GM21526 (cell line): ENCODE results near the gene LIPA.
"Not testable (repeated sequence)": the region's sequence is repeated elsewhere in the genome, so short reads cannot be mapped to it uniquely, and the experiment has no call there.

Experiments
- ATAC-seq: cut with Tn5 transposase; IDR thresholded peaks from one replicate; pipeline ENCODE4 v1.9.1; 2021; ENCODE audit warnings: moderate library complexity; ENCODE audit not compliant: unreplicated experiment, low FRiP score

The LIPA gene

DNA sequence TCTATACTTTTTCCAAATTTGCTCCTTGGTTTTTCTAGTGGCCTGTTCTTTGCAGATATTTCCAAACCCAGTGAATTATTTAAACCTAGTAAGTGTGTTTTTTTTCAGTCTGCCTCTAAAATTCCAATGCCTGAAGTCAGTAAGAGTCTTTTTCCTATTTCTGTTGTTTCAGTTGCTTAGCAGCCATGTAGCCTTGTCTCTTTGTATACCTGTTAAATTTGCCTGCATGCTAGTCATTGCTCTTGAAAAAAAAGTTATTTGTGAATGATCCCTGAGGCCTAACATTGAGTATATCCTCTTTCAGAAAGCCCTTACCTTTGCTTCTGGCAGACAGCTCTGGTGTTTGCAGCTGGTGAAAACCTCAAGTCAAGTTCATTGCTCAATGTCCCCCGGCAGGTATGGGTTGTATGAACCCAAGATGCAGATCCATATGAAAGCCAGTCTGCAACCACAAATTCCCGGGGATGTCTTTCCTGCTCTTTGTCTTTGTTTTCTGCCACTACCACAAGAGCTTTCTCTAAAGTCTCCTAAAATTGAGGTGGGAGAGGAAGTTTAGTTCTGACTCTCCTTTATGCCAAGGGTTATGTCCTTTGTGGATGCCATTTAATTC, 80.2 kb downstream of the LIPA start:
- no peak for ATAC-seq

DNA sequence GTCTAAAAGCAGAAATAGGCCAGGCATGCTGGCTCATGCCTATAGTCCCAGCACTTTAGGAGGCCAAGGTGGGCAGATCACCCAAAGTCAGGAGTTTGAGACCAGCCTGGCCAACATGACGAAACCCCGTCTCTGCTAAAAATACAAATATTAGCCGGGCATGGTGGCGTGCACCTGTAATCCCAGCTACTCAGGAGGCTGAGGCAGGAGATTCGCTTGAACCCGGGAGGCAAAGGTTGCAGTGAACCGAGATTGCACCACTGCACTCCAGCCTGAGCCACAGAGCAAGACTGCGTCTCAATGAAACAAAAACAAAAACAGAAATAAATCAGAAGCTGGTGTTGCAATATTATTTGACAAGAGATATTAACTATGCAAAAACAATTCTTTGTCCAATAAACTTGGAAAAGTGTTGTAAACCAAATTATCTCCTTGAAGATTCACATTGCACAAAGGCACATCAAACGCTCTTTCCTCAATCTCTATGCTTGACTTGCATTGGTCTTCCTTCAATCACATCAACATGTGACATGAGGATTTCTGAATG, 83.1 kb downstream of the LIPA start:
- not testable (repeated sequence) for ATAC-seq

DNA sequence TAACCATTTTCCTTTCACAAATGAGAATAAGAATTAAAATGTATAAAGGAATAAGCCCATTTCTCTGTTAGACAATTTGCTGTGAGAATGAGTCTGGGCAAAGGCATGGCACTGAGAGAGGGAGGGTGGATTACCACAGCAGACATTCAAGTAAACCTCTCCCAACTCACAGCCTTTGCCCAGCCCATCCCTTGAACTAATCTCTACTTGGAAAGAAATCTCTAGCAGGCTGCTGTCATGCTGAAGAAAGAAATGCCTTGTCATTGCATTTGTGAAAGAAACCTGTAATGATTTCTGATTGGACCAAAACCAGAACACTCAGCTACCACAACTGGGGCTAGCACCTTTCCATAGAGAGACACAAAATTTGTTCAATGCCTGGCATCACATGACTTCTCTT, 83.7 kb downstream of the LIPA start:
- no peak for ATAC-seq

DNA sequence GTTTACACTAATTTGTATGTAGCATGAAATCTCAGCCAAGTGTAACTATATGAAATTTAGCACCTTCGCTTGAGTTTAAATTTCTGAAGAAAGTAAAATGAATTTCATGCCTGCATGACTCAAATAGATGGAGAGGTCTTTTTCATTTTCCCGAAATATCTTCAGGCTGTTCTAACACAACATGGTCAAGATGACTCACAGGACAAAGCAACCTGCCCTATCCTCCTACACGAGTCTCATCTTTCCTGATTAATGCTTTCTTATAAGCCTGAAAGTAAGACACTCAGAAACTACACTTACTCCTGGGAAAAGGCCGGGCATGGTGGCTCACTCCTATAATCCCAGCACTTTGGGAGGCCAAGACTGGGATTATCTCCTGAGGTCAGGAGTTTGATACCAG, 85.7 kb downstream of the LIPA start:
- ATAC-seq, result no peak

DNA sequence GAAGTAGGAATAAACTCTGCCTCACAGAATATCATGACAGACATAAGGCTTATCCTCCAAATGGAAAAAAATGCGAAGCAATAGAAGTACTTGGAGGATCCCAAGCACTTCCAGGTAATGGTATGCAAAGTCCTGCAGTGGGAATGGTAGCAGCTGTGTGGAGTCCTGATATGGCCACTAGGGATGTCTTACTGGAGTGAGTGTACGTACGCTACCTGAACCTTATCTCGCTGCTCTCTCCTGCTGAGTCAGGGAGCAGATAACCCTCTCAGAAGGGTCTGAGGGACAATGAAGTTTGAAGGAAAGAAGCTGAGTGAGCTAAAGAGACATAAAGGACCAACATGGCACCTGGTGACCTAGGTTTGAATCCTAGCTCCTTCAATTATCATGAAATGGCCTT, 86.7 kb downstream of the LIPA start:
- no peak for ATAC-seq

DNA sequence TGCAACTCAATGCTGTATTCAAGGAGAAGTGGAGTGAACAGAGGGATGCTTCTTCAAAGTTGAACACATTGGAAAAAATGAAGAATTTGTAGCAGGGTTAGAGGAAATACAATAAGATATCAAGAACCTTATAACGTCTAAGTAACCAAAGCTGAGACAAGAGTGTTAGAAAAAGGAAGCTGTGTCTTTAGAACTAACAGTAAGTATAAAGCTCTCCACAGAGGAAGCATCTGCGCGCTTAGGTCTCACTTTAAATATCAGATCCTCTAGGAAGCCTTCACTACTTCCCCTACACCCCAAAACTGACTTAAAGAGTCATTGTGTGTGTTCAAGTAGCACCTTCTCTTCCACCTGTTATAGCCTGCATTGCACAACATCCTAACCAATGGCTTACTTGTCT, 87.5 kb downstream of the LIPA start:
- ATAC-seq, result no peak
